H9 (cell line): ENCODE data around the gene LMO1. TPM values are rescaled to one million over a fixed set of nuclear protein-coding genes. Genes with fewer than 3 reads are reported as not detected.

ENCODE experiments used
- DNase-seq: peaks from one replicate; pipeline ENCODE4 v3.0.0-alpha.2; 2017
- H2AFZ ChIP-seq: one replicate; pipeline ENCODE4 v1.6.1; 2013; ENCODE audit warnings: mild to moderate bottlenecking, low read length, control low read depth, moderate library complexity
- H2AK5ac ChIP-seq: 2 replicates; pipeline ENCODE4 v1.6.1; 2013; ENCODE audit warnings: low read length, control low read depth, mixed read lengths; ENCODE audit not compliant: insufficient read length
- H2BK120ac ChIP-seq: one replicate; pipeline ENCODE4 v1.6.1; 2013; ENCODE audit warnings: low read depth, mild to moderate bottlenecking, low read length, control low read depth, inconsistent platforms; ENCODE audit not compliant: poor library complexity, severe bottlenecking
- H2BK12ac ChIP-seq: 2 replicates; pipeline ENCODE4 v1.6.1; 2013; ENCODE audit warnings: low read length, control low read depth, mixed read lengths, low read depth; ENCODE audit not compliant: insufficient read length
- H2BK15ac ChIP-seq: 2 replicates; pipeline ENCODE4 v1.6.1; 2013; ENCODE audit warnings: low read depth, low read length, control low read depth
- H2BK20ac ChIP-seq: one replicate; pipeline ENCODE4 v1.6.1; 2013; ENCODE audit warnings: low read depth, mild to moderate bottlenecking, low read length, control low read depth, inconsistent platforms; ENCODE audit not compliant: poor library complexity, severe bottlenecking
- H2BK5ac ChIP-seq: 2 replicates; pipeline ENCODE4 v1.6.1; 2013; ENCODE audit warnings: low read length, control low read depth, mixed read lengths; ENCODE audit not compliant: insufficient read length
- H3K14ac ChIP-seq: 2 replicates; pipeline ENCODE4 v1.6.1; 2013; ENCODE audit warnings: low read length, control low read depth; ENCODE audit not compliant: insufficient read depth
- H3K18ac ChIP-seq: 2 replicates; pipeline ENCODE4 v1.6.1; 2013; ENCODE audit warnings: low read depth, mild to moderate bottlenecking, mixed read lengths, low read length, control low read depth; ENCODE audit not compliant: insufficient read length
- H3K23ac ChIP-seq: 2 replicates; pipeline ENCODE4 v1.6.1; 2013; ENCODE audit warnings: low read length, control low read depth, mixed read lengths, low read depth; ENCODE audit not compliant: insufficient read length
- H3K23me2 ChIP-seq: 2 replicates; pipeline ENCODE4 v1.6.1; 2013; ENCODE audit warnings: low read depth, mild to moderate bottlenecking, mixed read lengths, low read length, control low read depth; ENCODE audit not compliant: insufficient read length, poor library complexity, severe bottlenecking
- H3K27ac ChIP-seq: 2 replicates; pipeline ENCODE4 v1.5.1; 2013; ENCODE audit warnings: low read length, control low read depth, mixed read lengths, low read depth; ENCODE audit not compliant: insufficient read length
- H3K27me3 ChIP-seq: 2 replicates; pipeline ENCODE4 v1.6.1; 2013; ENCODE audit warnings: low read length, control low read depth, inconsistent platforms; ENCODE audit not compliant: insufficient read depth
- H3K4ac ChIP-seq: 2 replicates; pipeline ENCODE4 v1.6.1; 2013; ENCODE audit warnings: low read depth, mild to moderate bottlenecking, control low read depth, inconsistent platforms, low read length, moderate library complexity
- H3K4me1 ChIP-seq: 2 replicates; pipeline ENCODE4 v1.6.1; 2013; ENCODE audit warnings: low read length, control low read depth, inconsistent platforms; ENCODE audit not compliant: insufficient read depth
- H3K4me2 ChIP-seq: 2 replicates; pipeline ENCODE4 v1.6.1; 2013; ENCODE audit warnings: low read length, control low read depth, mixed read lengths; ENCODE audit not compliant: insufficient read length, insufficient read depth
- H3K56ac ChIP-seq: 2 replicates; pipeline ENCODE4 v1.6.1; 2013; ENCODE audit warnings: low read depth, mild to moderate bottlenecking, mixed read lengths, low read length, control low read depth; ENCODE audit not compliant: insufficient read length
- H3K79me1 ChIP-seq: 2 replicates; pipeline ENCODE4 v1.6.1; 2013; ENCODE audit warnings: low read depth, mild to moderate bottlenecking, moderate library complexity, low read length, control low read depth, inconsistent platforms; ENCODE audit not compliant: insufficient read depth, poor library complexity, severe bottlenecking
- H3K79me2 ChIP-seq: 2 replicates; pipeline ENCODE4 v1.6.1; 2013; ENCODE audit warnings: low read length, control low read depth, inconsistent platforms; ENCODE audit not compliant: insufficient read depth
- H3K9ac ChIP-seq: 2 replicates; pipeline ENCODE4 v1.6.1; 2013; ENCODE audit warnings: low read length, control low read depth, mixed read lengths; ENCODE audit not compliant: insufficient read length; ENCODE audit errors: extremely low read depth
- H3K9me3 ChIP-seq: one replicate; pipeline ENCODE4 v1.6.1; 2013; ENCODE audit warnings: low read depth, low read length, inconsistent platforms; ENCODE audit not compliant: control insufficient read depth
- H3T11ph ChIP-seq: one replicate; pipeline ENCODE4 v1.6.1; 2013; ENCODE audit warnings: mild to moderate bottlenecking, low read length, control low read depth, inconsistent platforms
- H4K20me1 ChIP-seq: one replicate; pipeline ENCODE4 v1.6.1; 2013; ENCODE audit not compliant: control insufficient read depth, insufficient read length, insufficient read depth
- H4K5ac ChIP-seq: 2 replicates; pipeline ENCODE4 v1.6.1; 2013; ENCODE audit warnings: low read depth, mild to moderate bottlenecking, mixed read lengths, low read length, control low read depth; ENCODE audit not compliant: insufficient read length
- H4K8ac ChIP-seq: replicated peaks from 2 replicates; pipeline ENCODE4 v1.6.1; 2013; ENCODE audit warnings: low read length, control low read depth, mixed read lengths, low read depth; ENCODE audit not compliant: insufficient read length
- H4K91ac ChIP-seq: 2 replicates; pipeline ENCODE4 v1.6.1; 2013; ENCODE audit warnings: low read depth, mild to moderate bottlenecking, moderate library complexity, mixed read lengths, low read length, control low read depth; ENCODE audit not compliant: insufficient read length
- H3K27ac Mint-ChIP-seq, 3 experiments: 2 replicates in 2 of 3; 3 replicates in 1 of 3; pipeline ENCODE4 v1.8.0; 2020 to 2021; ENCODE audit warnings: mixed read lengths in 3 of 3, mild to moderate bottlenecking in 1 of 3, moderate library complexity in 1 of 3
- H3K27me3 Mint-ChIP-seq: 2 replicates; pipeline ENCODE4 v1.8.0; 2021; ENCODE audit warnings: low read depth, mild to moderate bottlenecking, moderate library complexity, mixed read lengths
- H3K36me3 Mint-ChIP-seq, 3 experiments: 2 replicates in 2 of 3; 3 replicates in 1 of 3; pipeline ENCODE4 v1.8.0; 2020 to 2021; ENCODE audit warnings: low read depth in 3 of 3, mixed read lengths in 3 of 3; ENCODE audit not compliant: insufficient read depth in 1 of 3
- H3K4me1 Mint-ChIP-seq, 2 experiments: 2 replicates each; pipeline ENCODE4 v1.8.0; 2020; ENCODE audit warnings: mixed read lengths in 2 of 2
- H3K4me3 Mint-ChIP-seq, 2 experiments: 2 replicates in 1 of 2; 3 replicates in 1 of 2; pipeline ENCODE4 v1.8.0; 2020 to 2021; ENCODE audit warnings: mild to moderate bottlenecking in 2 of 2, mixed read lengths in 2 of 2, moderate library complexity in 1 of 2
- H3K9me3 Mint-ChIP-seq, 2 experiments: 2 replicates in 1 of 2; 3 replicates in 1 of 2; pipeline ENCODE4 v1.8.0; 2020; ENCODE audit warnings: mild to moderate bottlenecking in 2 of 2, mixed read lengths in 2 of 2, moderate library complexity in 1 of 2
- CTCF ChIP-seq: fragments of 200-600 bp; sonication (generic); conservative IDR thresholded peaks from 3 replicates; pipeline ENCODE4 v1.8.0; 2021; ENCODE audit warnings: antibody characterized with exemption, mild to moderate bottlenecking
- WGBS: extraction: QIAGEN DNeasy Blood & Tissue Kit; methylation state at CpG from one replicate; pipeline ENCODE4 v1.1.7; 2013; ENCODE audit warnings: missing lambda C conversion rate, low lambda C conversion rate, mixed read lengths; ENCODE audit not compliant: insufficient read length; ENCODE audit errors: extremely low coverage; 5-methylcytosine and 5-hydroxymethylcytosine counted together
- total RNA-seq: library from RNA; stranded (reverse); gene quantifications from 2 replicates; pipeline ENCODE4 v1.2.1, GENCODE V29; 2021

Gene LMO1
- total RNA-seq, 1 experiment from 2014 or later = 0.50 TPM

- Mint-ChIP-seq H3K27ac (no peak overlapping the region; a peak in 1 of 7 replicates), H3K4me3 (no peak overlapping the region), H3K9me3 (no peaks in the 10 kb centered on the region), H3K27me3 (peaks cover 16% of the 10 kb centered on the region), H3K36me3 (no peaks in the 10 kb centered on the region), H3K4me1 (peaks cover 0 to 3% of the 10 kb centered on the region in 2 experiments; a peak in 2 of 4 replicates)
- no peaks in the 10 kb centered on the region for H3K79me2 ChIP-seq
- H2AK5ac ChIP-seq = no peak overlapping the region
- no peak overlapping the region for H2BK5ac ChIP-seq
- no peak overlapping the region for H4K8ac ChIP-seq
- no peak overlapping the region for H4K91ac ChIP-seq
- H3K9ac ChIP-seq = no peak overlapping the region
- no peak overlapping the region for H2BK120ac ChIP-seq
- no peak overlapping the region for H3K56ac ChIP-seq
- H3K27me3 ChIP-seq = no peaks in the 10 kb centered on the region
- no peaks in the 10 kb centered on the region for H3K9me3 ChIP-seq
- no peak overlapping the region for H3K23ac ChIP-seq
- no peak overlapping the region for H2BK15ac ChIP-seq
- no peak overlapping the region for H3T11ph ChIP-seq
- no peak overlapping the region for H2BK12ac ChIP-seq
- no CpG with 5 or more reads among the region's 6 CpGs for WGBS
- no peak overlapping the region for H3K14ac ChIP-seq
- H2AFZ ChIP-seq = no peak overlapping the region
- H3K18ac ChIP-seq = no peak overlapping the region
- no peak overlapping the region for H2BK20ac ChIP-seq
- H4K5ac ChIP-seq = no peak overlapping the region
- no peak for DNase-seq
- no peaks in the 10 kb centered on the region for H3K79me1 ChIP-seq
- H3K4me2 ChIP-seq = no peak overlapping the region
- no peaks in the 10 kb centered on the region for H4K20me1 ChIP-seq
- H3K4me1 ChIP-seq = no peaks in the 10 kb centered on the region
- H3K23me2 ChIP-seq = no peaks in the 10 kb centered on the region
- H3K4ac ChIP-seq = no peak overlapping the region
- no peak overlapping the region for H3K27ac ChIP-seq
- TF ChIP-seq CTCF = no peak
Measured at GRCh38 chr11:8249482-8249881, 14.2 kb downstream of the LMO1 start.
